Ovary (tissue), 3 donors: ENCODE data around the gene SLC22A1.

Source experiments
- CTCF ChIP-seq, 3 donors: fragments of 450-650 bp in 2 of 3; fragments of 200-600 bp in 1 of 3; IDR thresholded peaks; one replicate each; pipeline versions ENCODE4 v1.5.1 to v1.8.0; 2016 to 2022; ENCODE audit warnings: antibody characterized with exemption in 3 of 3, mild to moderate bottlenecking in 1 of 3
- EP300 ChIP-seq: sonication (generic); formaldehyde crosslinking; IDR thresholded peaks from one replicate; pipeline ENCODE4 v1.6.1; 2017; ENCODE audit warnings: antibody characterized with exemption
- donor health status: DM: no; HTN: no; CAD: no.

- TF ChIP-seq CTCF (IDR thresholded peaks at IDR 0.05) = no peak
- no peak for TF ChIP-seq EP300
Measured at GRCh38 chr6:160116411-160116810, 5.2 kb upstream of the SLC22A1 start.
